H1 (cell line): Measurements from ENCODE around the gene NAV2. TPM values are rescaled to one million over a fixed set of nuclear protein-coding genes. Genes with fewer than 3 reads are reported as not detected.

ENCODE experiments used
- CTCF ChIA-PET: fragments of 300-600 bp; sonication (Branson Sonifier 250); formaldehyde crosslinking; loops from one replicate; lab custom pipeline; 2021; ENCODE audit not compliant: partially characterized antibody; lab: Charles Lee
- POLR2A ChIA-PET: fragments of 300-600 bp; sonication (Branson Sonifier 250); formaldehyde crosslinking; loops from one replicate; lab custom pipeline; 2021; ENCODE audit warnings: inconsistent platforms; ENCODE audit not compliant: partially characterized antibody; lab: Charles Lee
- DNase-seq, 2 experiments: peaks; one replicate each; pipeline versions ENCODE4 v3.0.0 to v3.0.0-alpha.2; 2010 to 2022; ENCODE audit warnings: low spot score in 2 of 2, low read depth in 1 of 2, mixed read lengths in 1 of 2
- FAIRE-seq: peaks from 2 replicates; lab custom pipeline; 2011; peaks lifted over from hg19 to GRCh38; lab: Jason Lieb, UNC
- H2AFZ ChIP-seq: 2 replicates; pipeline ENCODE4 v1.8.1; 2012; ENCODE audit warnings: low read length, inconsistent platforms
- H2AK5ac ChIP-seq: 2 replicates; pipeline ENCODE4 v1.6.1; 2013; ENCODE audit warnings: low read depth, low read length
- H2BK120ac ChIP-seq: replicated peaks from 2 replicates; pipeline ENCODE3; 2013; ENCODE audit warnings: low read depth, low read length, inconsistent platforms
- H2BK12ac ChIP-seq: 2 replicates; pipeline ENCODE4 v1.6.1; 2013; ENCODE audit warnings: low read depth, low read length
- H2BK15ac ChIP-seq: 2 replicates; pipeline ENCODE4 v1.6.1; 2013; ENCODE audit warnings: low read length
- H2BK20ac ChIP-seq: 2 replicates; pipeline ENCODE4 v1.6.1; 2013; ENCODE audit warnings: low read length
- H2BK5ac ChIP-seq: 2 replicates; pipeline ENCODE4 v1.6.1; 2013; ENCODE audit warnings: low read depth, low read length
- H3K14ac ChIP-seq: 2 replicates; pipeline ENCODE4 v1.6.1; 2013; ENCODE audit warnings: inconsistent platforms; ENCODE audit not compliant: insufficient read length
- H3K18ac ChIP-seq: 2 replicates; pipeline ENCODE4 v1.6.1; 2013; ENCODE audit warnings: low read length; ENCODE audit errors: extremely low read depth
- H3K23ac ChIP-seq: 2 replicates; pipeline ENCODE4 v1.6.1; 2013; ENCODE audit warnings: inconsistent platforms; ENCODE audit not compliant: insufficient read length
- H3K23me2 ChIP-seq: 2 replicates; pipeline ENCODE4 v1.6.1; 2013; ENCODE audit warnings: low read depth, low read length
- H3K27ac ChIP-seq: 2 replicates; pipeline ENCODE4 v1.6.1; 2011; ENCODE audit warnings: low read depth, low read length, inconsistent platforms
- H3K27me3 ChIP-seq, 4 experiments: replicated peaks in 1 of 4; 1 replicate in 1 of 4; 2 replicates in 3 of 4; pipeline versions ENCODE4 v1.6.1 to v1.8.1; 2011 to 2013; ENCODE audit warnings: low read length in 3 of 4, mild to moderate bottlenecking in 3 of 4, inconsistent platforms in 2 of 4, mixed read lengths in 2 of 4, moderate library complexity in 1 of 4; ENCODE audit not compliant: control insufficient read depth in 3 of 4, insufficient read depth in 3 of 4; ENCODE audit errors: extremely low read depth in 1 of 4
- H3K36me3 ChIP-seq, 4 experiments: 2 replicates each; pipeline versions ENCODE4 v1.6.1 to v1.8.1; 2011 to 2013; ENCODE audit warnings: mild to moderate bottlenecking in 4 of 4, low read length in 3 of 4, moderate library complexity in 2 of 4, control low read depth in 1 of 4, inconsistent platforms in 1 of 4; ENCODE audit not compliant: insufficient read depth in 4 of 4, control insufficient read depth in 2 of 4
- H3K4ac ChIP-seq: replicated peaks from 2 replicates; pipeline ENCODE3; 2013; ENCODE audit warnings: low read length, low read depth, mixed read lengths, inconsistent platforms; ENCODE audit not compliant: insufficient read length
- H3K4me1 ChIP-seq, 4 experiments: replicated peaks in 1 of 4; 1 replicate in 1 of 4; 2 replicates in 3 of 4; pipeline versions ENCODE4 v1.6.1 to v1.8.1; 2011 to 2013; ENCODE audit warnings: low read length in 3 of 4, inconsistent platforms in 2 of 4, mixed read lengths in 1 of 4; ENCODE audit not compliant: insufficient read depth in 4 of 4, control insufficient read depth in 3 of 4
- H3K4me2 ChIP-seq, 2 experiments: 2 replicates each; pipeline versions ENCODE4 v1.6.1 to v1.8.1; 2011 to 2013; ENCODE audit warnings: low read depth in 2 of 2, low read length in 2 of 2, control low read depth in 1 of 2, inconsistent platforms in 1 of 2, mild to moderate bottlenecking in 1 of 2; ENCODE audit not compliant: insufficient read depth in 1 of 2
- H3K4me3 ChIP-seq, 4 experiments: fragments of 200-600, 300-600 bp in 1 of 4; sonication (generic), shearing (Covaris generic), sonication (Bioruptor Twin) in 1 of 4; 2 replicates each; pipeline versions ENCODE4 v1.5.1 to v1.8.1; 2011 to 2016; ENCODE audit warnings: low read length in 4 of 4, low read depth in 3 of 4, control low read depth in 2 of 4, inconsistent platforms in 2 of 4, mild to moderate bottlenecking in 2 of 4, mixed read lengths in 1 of 4, moderate library complexity in 1 of 4; ENCODE audit not compliant: insufficient read depth in 2 of 4; ENCODE audit errors: extremely low read depth in 1 of 4
- H3K56ac ChIP-seq: replicated peaks from 2 replicates; pipeline ENCODE3; 2013; ENCODE audit warnings: low read depth, mild to moderate bottlenecking, mixed read lengths, low read length, inconsistent platforms; ENCODE audit not compliant: insufficient read length
- H3K79me1 ChIP-seq: 2 replicates; pipeline ENCODE4 v1.6.1; 2013; ENCODE audit warnings: low read depth, low read length, control low read depth
- H3K79me2 ChIP-seq, 2 experiments: 2 replicates each; pipeline versions ENCODE4 v1.6.1 to v1.8.1; 2012 to 2013; ENCODE audit warnings: low read length in 2 of 2, mild to moderate bottlenecking in 2 of 2, inconsistent platforms in 1 of 2; ENCODE audit not compliant: insufficient read depth in 2 of 2, control insufficient read depth in 1 of 2
- H3K9ac ChIP-seq, 4 experiments: replicated peaks in 1 of 4; 1 replicate in 1 of 4; 2 replicates in 3 of 4; pipeline versions ENCODE4 v1.6.1 to v1.8.1; 2011 to 2013; ENCODE audit warnings: low read depth in 3 of 4, low read length in 3 of 4, control low read depth in 2 of 4, mild to moderate bottlenecking in 2 of 4, moderate library complexity in 2 of 4, inconsistent platforms in 1 of 4; ENCODE audit errors: extremely low read depth in 1 of 4
- H3K9me3 ChIP-seq, 2 experiments: 2 replicates each; pipeline versions ENCODE4 v1.6.1 to v1.8.1; 2012 to 2013; ENCODE audit warnings: mild to moderate bottlenecking in 2 of 2, moderate library complexity in 2 of 2, control low read depth in 1 of 2, inconsistent platforms in 1 of 2, low read depth in 1 of 2, low read length in 1 of 2, mixed read lengths in 1 of 2; ENCODE audit not compliant: insufficient read depth in 2 of 2
- H4K20me1 ChIP-seq, 2 experiments: replicated peaks in 1 of 2; 2 replicates each; pipeline versions ENCODE3 to v1.8.1; 2011 to 2013; ENCODE audit warnings: inconsistent platforms in 2 of 2, low read length in 2 of 2, mild to moderate bottlenecking in 1 of 2; ENCODE audit not compliant: insufficient read depth in 2 of 2, control insufficient read depth in 1 of 2
- H4K5ac ChIP-seq: 2 replicates; pipeline ENCODE4 v1.6.1; 2013; ENCODE audit warnings: low read length, low read depth, mixed read lengths, inconsistent platforms; ENCODE audit not compliant: insufficient read length
- H4K8ac ChIP-seq: 2 replicates; pipeline ENCODE4 v1.8.0; 2013; ENCODE audit warnings: mild to moderate bottlenecking, moderate library complexity, low read length, inconsistent platforms; ENCODE audit not compliant: insufficient read depth; ENCODE audit errors: extremely low read depth
- H4K91ac ChIP-seq: replicated peaks from 2 replicates; pipeline ENCODE3; 2013; ENCODE audit warnings: low read length, mixed read lengths, inconsistent platforms; ENCODE audit not compliant: insufficient read length
- POLR2A ChIP-seq, 2 experiments: IDR thresholded peaks; 1 replicate in 1 of 2; 2 replicates in 1 of 2; pipeline ENCODE4 v1.6.1; 2011; ENCODE audit warnings: low read depth in 2 of 2, low read length in 2 of 2, mild to moderate bottlenecking in 2 of 2; ENCODE audit errors: control extremely low read depth in 1 of 2
- RBBP5 ChIP-seq: IDR thresholded peaks from 2 replicates; pipeline ENCODE4 v1.7.1; 2012; ENCODE audit warnings: low read depth, mild to moderate bottlenecking, inconsistent platforms, low read length, moderate library complexity, borderline replicate concordance
- WGBS, 2 experiments: shearing (Covaris generic) in 1 of 2; methylation state at CpG; one replicate each; pipeline versions ENCODE4 v1.1.6 to v1.1.7; 2013 to 2015; ENCODE audit warnings: low lambda C conversion rate in 2 of 2, mixed read lengths in 2 of 2, inconsistent platforms in 1 of 2, low coverage in 1 of 2, missing lambda C conversion rate in 1 of 2; ENCODE audit not compliant: insufficient replicate concordance in 2 of 2, insufficient coverage in 1 of 2, insufficient read length in 1 of 2; ENCODE audit errors: extremely low coverage in 1 of 2, missing lambda C conversion rate in 1 of 2; 5-methylcytosine and 5-hydroxymethylcytosine counted together
- polyA plus RNA-seq, 7 experiments: library from polyadenylated mRNA; depleted of rRNA in 3 of 7; stranded (reverse) in 5 of 7; unstranded in 2 of 7; fragments of >200 nt in 5 of 7; fragments of 200-250 nt in 2 of 7; gene quantifications; 1 replicate in 5 of 7; 2 replicates in 1 of 7; 4 replicates in 1 of 7; pipeline versions ENCODE4 v1.2.1 to v1.2.3, GENCODE V29; 2011 to 2013; ENCODE audit warnings: missing spikeins in 2 of 7, mixed read lengths in 2 of 7
- total RNA-seq: library from RNA; stranded (reverse); fragmentation: NEBNext Ultra II Directional; extraction: Animal tissue kit (Norgen Biotek cat#: 25700); gene quantifications from 2 replicates; pipeline ENCODE4 v1.2.1, GENCODE V29; 2021

The NAV2 gene
- total and polyA plus RNA-seq, 2 of the 8 experiments (the other 6 are each of a cell fraction or from before 2014, with no cell fraction given), result 35.6 to 73.6 TPM

GRCh38 chr11:19882356-19882755 is 169.7 kb downstream of the NAV2 start:
- H3K4me2 ChIP-seq, result no peak overlapping the region
- H3K27ac ChIP-seq, result no peak overlapping the region
- H3K79me1 ChIP-seq, result no peaks in the 10 kb centered on the region; the same call in 1 of the 2 replicates
- H2AFZ ChIP-seq, result no peak overlapping the region
- H3K23me2 ChIP-seq, result no peaks in the 10 kb centered on the region
- no peak for DNase-seq
- H4K8ac ChIP-seq, result no peak overlapping the region
- no peaks in the 10 kb centered on the region for H3K9me3 ChIP-seq
- no peak overlapping the region for H3K4ac ChIP-seq
- no peak overlapping the region for H3K56ac ChIP-seq
- no peaks in the 10 kb centered on the region for H3K27me3 ChIP-seq
- TF ChIP-seq POLR2A (IDR thresholded peaks at IDR 0.05; ENCODE audit: control extremely low read depth in 1 of 2, low read depth in 2 of 2, low read length in 2 of 2) (no peak), RBBP5 (no peak)
- H2BK20ac ChIP-seq, result no peak overlapping the region
- H4K91ac ChIP-seq, result no peak overlapping the region
- WGBS, 2 experiments, result 92% methylated on average over 3 of the region's 3 CpGs; no CpG with 5 or more reads in 1 of the 2 experiments
- peaks cover 12 to 48% (median 34%) of the 10 kb centered on the region in 4 experiments for H3K36me3 ChIP-seq
- POLR2A ChIA-PET, result no interaction called here
- no peak overlapping the region for H3K4me3 ChIP-seq
- no peak overlapping the region for H2BK5ac ChIP-seq
- H3K18ac ChIP-seq, result no peak overlapping the region
- H2BK12ac ChIP-seq, result no peak overlapping the region
- no peak for FAIRE-seq
- H3K14ac ChIP-seq, result no peak overlapping the region
- H3K79me2 ChIP-seq, result no peaks in the 10 kb centered on the region
- H3K23ac ChIP-seq, result no peak overlapping the region
- H2BK120ac ChIP-seq, result no peak overlapping the region
- peaks cover 0 to 2% of the 10 kb centered on the region in 2 experiments for H4K20me1 ChIP-seq
- no peak overlapping the region for H2BK15ac ChIP-seq
- CTCF ChIA-PET, result interaction anchor here (2.5 kb wide), 1 partner anchor 21 kb away, joined by 7 read pairs; no protein-coding TSS in a partner anchor
- no peak overlapping the region for H2AK5ac ChIP-seq
- H4K5ac ChIP-seq, result no peak overlapping the region
- H3K9ac ChIP-seq, result no peak overlapping the region
- no peaks in the 10 kb centered on the region; a peak in 1 of 7 replicates for H3K4me1 ChIP-seq
